ENCODE results near the gene ROPN1L. TPM values are rescaled to one million over a fixed set of nuclear protein-coding genes. Genes with fewer than 3 reads are reported as not detected.

ROPN1L gene
- total RNA-seq, 1 experiment from 2014 or later: 0.66 TPM

DNA sequence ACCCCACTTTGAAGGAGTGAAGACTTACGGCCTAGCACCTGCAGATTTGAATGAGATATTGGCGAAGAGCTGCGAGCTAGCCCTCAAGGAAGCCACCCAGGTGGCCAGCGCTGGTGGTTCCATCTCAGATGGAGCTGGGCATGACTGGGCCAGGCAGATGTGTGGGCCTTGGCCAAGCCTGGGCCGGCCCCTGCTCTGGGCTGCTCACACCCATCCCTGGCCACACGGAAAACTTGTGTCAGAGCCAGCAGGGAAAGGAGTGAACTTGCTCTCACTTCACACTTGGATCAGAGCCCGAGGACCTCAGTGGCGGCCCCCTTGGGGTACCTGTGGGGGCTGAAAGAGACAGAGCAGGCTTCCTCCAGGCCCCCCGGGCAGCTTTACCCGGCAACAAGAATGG, 44.2 kb downstream of the ROPN1L start (continued):
- TF ChIP-seq YY1 (IDR thresholded peaks at IDR 0.05; ENCODE audit: extremely low read depth, insufficient replicate concordance, low read depth, low read length) (no peak), SP1 (IDR thresholded peaks at IDR 0.05; ENCODE audit: low read depth) (no peak), ZFX (IDR thresholded peaks at IDR 0.05) (no peak), JUND (IDR thresholded peaks at IDR 0.05) (no peak)

DNA sequence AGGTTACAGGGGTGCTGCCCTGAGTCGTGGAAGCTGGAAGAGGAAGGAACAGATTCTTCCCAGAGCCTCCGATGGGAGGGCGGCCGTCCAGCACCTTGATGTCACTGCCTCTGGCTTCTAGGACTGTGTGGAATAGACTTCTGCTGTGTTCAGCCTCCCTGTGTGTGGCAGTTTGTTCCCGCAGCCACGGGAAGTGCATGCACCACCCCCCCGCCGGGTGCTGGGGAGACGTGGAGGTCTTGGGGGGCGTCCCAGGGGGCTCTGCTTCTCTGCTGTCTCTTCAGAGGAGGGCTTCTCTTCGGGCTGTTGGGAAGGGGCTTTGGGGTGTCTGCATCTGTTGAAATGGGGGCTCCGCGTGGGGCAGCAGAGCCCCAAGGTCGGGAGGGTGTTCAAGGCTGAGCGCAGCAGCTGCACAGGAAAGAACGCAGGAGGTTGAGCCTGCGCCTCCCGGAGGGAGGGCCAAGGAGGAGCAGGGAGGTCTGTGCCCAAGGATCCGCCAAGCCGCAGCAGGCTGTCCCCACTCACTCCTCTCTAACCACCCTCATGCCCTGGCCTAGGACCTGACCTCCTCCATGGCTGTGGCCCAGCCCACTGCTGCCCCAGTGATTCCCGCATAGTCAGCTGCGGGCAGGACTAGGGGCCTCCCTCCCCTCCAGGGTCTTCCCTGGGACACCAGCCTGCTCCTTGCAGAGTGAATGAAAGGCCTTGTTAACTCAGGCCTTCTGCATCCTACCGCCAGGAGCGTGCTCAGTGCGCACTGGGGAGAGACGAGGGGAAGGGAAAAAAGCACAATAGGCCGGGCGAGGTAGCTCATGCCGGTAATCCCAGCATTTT, 45.0 kb downstream of the ROPN1L start:
- no peak overlapping the region for H3K4me2 ChIP-seq (ENCODE audit: low read length)
- peaks cover 4 to 22% of the 10 kb centered on the region in 2 experiments; a peak in 2 of 4 replicates for H3K4me1 ChIP-seq (ENCODE audit: control insufficient read depth in 1 of 2, insufficient read depth in 2 of 2, low read length in 2 of 2)
- DNase-seq (ENCODE audit: low read depth, low spot score) (no peak), ATAC-seq (no peak)
- BruUV-seq (replicated peaks): no TSS peak
- H3K9me3 ChIP-seq (ENCODE audit: control insufficient read depth in 1 of 2, insufficient read depth in 1 of 2, low read depth in 1 of 2, low read length in 2 of 2): no peaks in the 10 kb centered on the region
- TF ChIP-seq SP1 (IDR thresholded peaks at IDR 0.05; ENCODE audit: low read depth): no peak
- no peak for TF ChIP-seq JUND (IDR thresholded peaks at IDR 0.05)
- no peak for TF ChIP-seq YY1 (IDR thresholded peaks at IDR 0.05; ENCODE audit: extremely low read depth, insufficient replicate concordance, low read depth, low read length)
- no peak for TF ChIP-seq EGR1 (IDR thresholded peaks at IDR 0.05; ENCODE audit: low read depth)
- TF ChIP-seq, protein P1, sequence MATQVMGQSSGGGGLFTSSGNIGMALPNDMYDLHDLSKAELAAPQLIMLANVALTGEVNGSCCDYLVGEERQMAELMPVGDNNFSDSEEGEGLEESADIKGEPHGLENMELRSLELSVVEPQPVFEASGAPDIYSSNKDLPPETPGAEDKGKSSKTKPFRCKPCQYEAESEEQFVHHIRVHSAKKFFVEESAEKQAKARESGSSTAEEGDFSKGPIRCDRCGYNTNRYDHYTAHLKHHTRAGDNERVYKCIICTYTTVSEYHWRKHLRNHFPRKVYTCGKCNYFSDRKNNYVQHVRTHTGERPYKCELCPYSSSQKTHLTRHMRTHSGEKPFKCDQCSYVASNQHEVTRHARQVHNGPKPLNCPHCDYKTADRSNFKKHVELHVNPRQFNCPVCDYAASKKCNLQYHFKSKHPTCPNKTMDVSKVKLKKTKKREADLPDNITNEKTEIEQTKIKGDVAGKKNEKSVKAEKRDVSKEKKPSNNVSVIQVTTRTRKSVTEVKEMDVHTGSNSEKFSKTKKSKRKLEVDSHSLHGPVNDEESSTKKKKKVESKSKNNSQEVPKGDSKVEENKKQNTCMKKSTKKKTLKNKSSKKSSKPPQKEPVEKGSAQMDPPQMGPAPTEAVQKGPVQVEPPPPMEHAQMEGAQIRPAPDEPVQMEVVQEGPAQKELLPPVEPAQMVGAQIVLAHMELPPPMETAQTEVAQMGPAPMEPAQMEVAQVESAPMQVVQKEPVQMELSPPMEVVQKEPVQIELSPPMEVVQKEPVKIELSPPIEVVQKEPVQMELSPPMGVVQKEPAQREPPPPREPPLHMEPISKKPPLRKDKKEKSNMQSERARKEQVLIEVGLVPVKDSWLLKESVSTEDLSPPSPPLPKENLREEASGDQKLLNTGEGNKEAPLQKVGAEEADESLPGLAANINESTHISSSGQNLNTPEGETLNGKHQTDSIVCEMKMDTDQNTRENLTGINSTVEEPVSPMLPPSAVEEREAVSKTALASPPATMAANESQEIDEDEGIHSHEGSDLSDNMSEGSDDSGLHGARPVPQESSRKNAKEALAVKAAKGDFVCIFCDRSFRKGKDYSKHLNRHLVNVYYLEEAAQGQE (IDR thresholded peaks at IDR 0.05; ENCODE audit: low read depth): no peak
- TF ChIP-seq ELF1 (IDR thresholded peaks at IDR 0.05; ENCODE audit: borderline replicate concordance, low read depth): no peak
- TF ChIP-seq RAD21 (IDR thresholded peaks at IDR 0.05; ENCODE audit: low read depth): no peak
- TF ChIP-seq TCF7L2 (IDR thresholded peaks at IDR 0.05; ENCODE audit: borderline replicate concordance, extremely low read depth, insufficient read depth, insufficient read length): no peak
- no peak for TF ChIP-seq FOSL1 (IDR thresholded peaks at IDR 0.05; ENCODE audit: low read depth)
- TF ChIP-seq CEBPB (IDR thresholded peaks at IDR 0.05; ENCODE audit: low read depth): no peak
- no peak for TF ChIP-seq ZNF274 (IDR thresholded peaks at IDR 0.05; ENCODE audit: low read depth, low read length)
- TF ChIP-seq POLR2A (IDR thresholded peaks at IDR 0.05; ENCODE audit: borderline replicate concordance, extremely low read depth, insufficient read depth, insufficient read length): no peak
- TF ChIP-seq, protein P2, sequence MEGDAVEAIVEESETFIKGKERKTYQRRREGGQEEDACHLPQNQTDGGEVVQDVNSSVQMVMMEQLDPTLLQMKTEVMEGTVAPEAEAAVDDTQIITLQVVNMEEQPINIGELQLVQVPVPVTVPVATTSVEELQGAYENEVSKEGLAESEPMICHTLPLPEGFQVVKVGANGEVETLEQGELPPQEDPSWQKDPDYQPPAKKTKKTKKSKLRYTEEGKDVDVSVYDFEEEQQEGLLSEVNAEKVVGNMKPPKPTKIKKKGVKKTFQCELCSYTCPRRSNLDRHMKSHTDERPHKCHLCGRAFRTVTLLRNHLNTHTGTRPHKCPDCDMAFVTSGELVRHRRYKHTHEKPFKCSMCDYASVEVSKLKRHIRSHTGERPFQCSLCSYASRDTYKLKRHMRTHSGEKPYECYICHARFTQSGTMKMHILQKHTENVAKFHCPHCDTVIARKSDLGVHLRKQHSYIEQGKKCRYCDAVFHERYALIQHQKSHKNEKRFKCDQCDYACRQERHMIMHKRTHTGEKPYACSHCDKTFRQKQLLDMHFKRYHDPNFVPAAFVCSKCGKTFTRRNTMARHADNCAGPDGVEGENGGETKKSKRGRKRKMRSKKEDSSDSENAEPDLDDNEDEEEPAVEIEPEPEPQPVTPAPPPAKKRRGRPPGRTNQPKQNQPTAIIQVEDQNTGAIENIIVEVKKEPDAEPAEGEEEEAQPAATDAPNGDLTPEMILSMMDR (IDR thresholded peaks at IDR 0.05 in 2 of 3, conservative IDR thresholded peaks at IDR 0.05 in 1 of 3; ENCODE audit: borderline replicate concordance in 1 of 3, insufficient read depth in 1 of 3, low read depth in 2 of 3, low read length in 2 of 3): no peak
- no peak for TF ChIP-seq POLR2AphosphoS5 (IDR thresholded peaks at IDR 0.05; ENCODE audit: low read depth, low read length)
- no peak for TF ChIP-seq SIN3A (IDR thresholded peaks at IDR 0.05; ENCODE audit: low read depth)
- TF ChIP-seq, protein P3, sequence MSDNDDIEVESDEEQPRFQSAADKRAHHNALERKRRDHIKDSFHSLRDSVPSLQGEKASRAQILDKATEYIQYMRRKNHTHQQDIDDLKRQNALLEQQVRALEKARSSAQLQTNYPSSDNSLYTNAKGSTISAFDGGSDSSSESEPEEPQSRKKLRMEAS (IDR thresholded peaks at IDR 0.05): no peak
- H3K79me2 ChIP-seq (ENCODE audit: insufficient read depth, low read length): no peaks in the 10 kb centered on the region
- no peak overlapping the region for H3K4me3 ChIP-seq (replicated peaks in 1 of 2; ENCODE audit: low read depth in 1 of 2, low read length in 2 of 2)
- H2AFZ ChIP-seq (ENCODE audit: low read depth, low read length, poor library complexity, severe bottlenecking): no peak overlapping the region
- ChIA-PET POLR2A (no interaction called here), CTCF (no interaction called here), RAD21 (ENCODE audit: low non-redundant PET in 1 of 2, low total read pairs in 2 of 2, uncharacterized antibody in 2 of 2, unreplicated experiment in 2 of 2) (no interaction called here)
- no peak overlapping the region for H3K9ac ChIP-seq (ENCODE audit: low read length)
- H3K27me3 ChIP-seq (ENCODE audit: insufficient read depth, low read length): no peaks in the 10 kb centered on the region
- no peaks in the 10 kb centered on the region for H3K36me3 ChIP-seq (ENCODE audit: control insufficient read depth in 1 of 2, insufficient read depth in 2 of 2, low read length in 2 of 2)
- intact Hi-C loops (cut with micrococcal nuclease): no loop called here
- no peaks in the 10 kb centered on the region for H3K9me2 ChIP-seq (ENCODE audit: insufficient read depth)
- no peak overlapping the region for H3K27ac ChIP-seq (ENCODE audit: low read depth, low read length)
- no peaks in the 10 kb centered on the region for H4K20me1 ChIP-seq (ENCODE audit: insufficient read depth)

Data from HCT116 (cell line).